Left ventricle myocardium inferior (tissue), 1 donor: ENCODE results near the gene FLII. TPM values are rescaled to one million over a fixed set of nuclear protein-coding genes. Genes with fewer than 3 reads are reported as not detected.

Experiments used
- DNase-seq: peaks from one replicate; pipeline ENCODE4 v3.0.0-alpha.2; 2020
- H3K27ac ChIP-seq: fragments of 200-600 bp; replicated peaks from 2 replicates; pipeline ENCODE4 v1.8.0; 2021
- H3K27me3 ChIP-seq: fragments of 200-600 bp; 2 replicates; pipeline ENCODE4 v1.8.0; 2021; ENCODE audit warnings: low read depth
- H3K36me3 ChIP-seq: fragments of 200-600 bp; 2 replicates; pipeline ENCODE4 v1.8.0; 2021
- H3K4me1 ChIP-seq: fragments of 200-600 bp; 2 replicates; pipeline ENCODE4 v1.8.0; 2021
- H3K4me3 ChIP-seq: fragments of 200-600 bp; 2 replicates; pipeline ENCODE4 v1.8.0; 2021; ENCODE audit warnings: mild to moderate bottlenecking, moderate library complexity
- H3K9me3 ChIP-seq: fragments of 200-600 bp; replicated peaks from 2 replicates; pipeline ENCODE4 v1.8.0; 2021
- CTCF ChIP-seq: fragments of 200-600 bp; IDR thresholded peaks from 2 replicates; pipeline ENCODE4 v1.8.0; 2021; ENCODE audit warnings: antibody characterized with exemption, mild to moderate bottlenecking, borderline replicate concordance
- intact Hi-C: fragments of 100-400 bp; cut with micrococcal nuclease; formaldehyde crosslinking; loops from one replicate; pipeline ENCODE4 v1.11.0; 2022
- total RNA-seq: library from RNA; stranded (reverse); fragmentation: NEBNext Ultra II Directional; extraction: Animal tissue kit (Norgen Biotek cat#: 25700); gene quantifications from one replicate; pipeline ENCODE4 v1.2.1, GENCODE V29; 2021
- donor health status: DM: no; HTN: yes; CAD: no; lungs with severe emphysema.

FLII gene
- total RNA-seq, 1 donor from 2014 or later, result 257 TPM

DNA sequence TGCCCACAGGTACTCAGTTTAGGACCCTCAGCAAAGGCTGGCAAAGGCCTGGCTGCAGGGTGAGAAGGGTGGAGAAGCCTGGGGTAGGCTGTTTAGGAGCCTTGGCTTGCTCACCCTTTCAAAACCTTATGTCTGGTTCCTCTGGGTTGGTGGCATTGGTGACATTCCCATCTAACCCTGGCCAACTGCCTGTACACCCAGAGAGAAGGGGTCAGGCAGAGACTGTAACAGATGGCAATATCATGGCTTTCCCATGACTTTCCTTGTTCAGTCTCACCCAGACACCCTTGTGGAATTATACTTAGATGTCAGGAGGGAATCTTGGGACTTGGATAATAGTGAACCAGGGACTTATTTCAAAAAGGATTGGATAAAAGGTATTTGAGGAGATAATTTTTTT lies 51.6 kb downstream of the FLII start:
- TF ChIP-seq CTCF, result no peak

DNA sequence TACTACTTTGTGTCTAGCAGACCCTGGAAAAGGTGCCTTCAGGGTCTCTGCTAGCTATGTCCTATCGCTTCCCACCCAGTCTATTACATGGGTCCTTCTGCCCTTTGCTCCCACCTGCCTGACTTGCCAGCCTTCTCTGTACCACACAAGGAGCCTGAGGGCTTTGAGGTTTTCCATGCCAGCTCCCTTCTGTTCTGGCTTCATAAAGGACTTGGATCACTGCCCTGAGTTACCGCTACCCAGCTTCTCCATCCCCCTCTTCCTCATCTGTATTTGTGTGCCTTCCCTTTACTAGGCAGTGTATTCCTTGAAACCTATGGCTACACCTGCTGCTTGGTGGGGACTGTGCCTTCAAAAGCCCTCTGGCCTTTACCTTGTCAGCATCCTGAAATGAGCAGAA lies 52.7 kb downstream of the FLII start:
- Histone ChIP-seq H3K27ac (no peak overlapping the region), H3K4me1 (peaks cover 55% of the 10 kb centered on the region), H3K27me3 (no peaks in the 10 kb centered on the region), H3K36me3 (peaks cover 54% of the 10 kb centered on the region), H3K9me3 (no peaks in the 10 kb centered on the region), H3K4me3 (no peak overlapping the region)
- no peak for DNase-seq
- no peak for TF ChIP-seq CTCF
- intact Hi-C loops, result no loop called here

More for the DNA sequence above, 51.6 kb downstream of the FLII start:
- DNase-seq, result no peak
- Histone ChIP-seq H3K27ac (no peak overlapping the region), H3K9me3 (no peaks in the 10 kb centered on the region), H3K4me1 (peaks cover 44% of the 10 kb centered on the region), H3K27me3 (no peaks in the 10 kb centered on the region), H3K36me3 (peaks cover 59% of the 10 kb centered on the region), H3K4me3 (no peak overlapping the region)
- intact Hi-C loops, result no loop called here

DNA sequence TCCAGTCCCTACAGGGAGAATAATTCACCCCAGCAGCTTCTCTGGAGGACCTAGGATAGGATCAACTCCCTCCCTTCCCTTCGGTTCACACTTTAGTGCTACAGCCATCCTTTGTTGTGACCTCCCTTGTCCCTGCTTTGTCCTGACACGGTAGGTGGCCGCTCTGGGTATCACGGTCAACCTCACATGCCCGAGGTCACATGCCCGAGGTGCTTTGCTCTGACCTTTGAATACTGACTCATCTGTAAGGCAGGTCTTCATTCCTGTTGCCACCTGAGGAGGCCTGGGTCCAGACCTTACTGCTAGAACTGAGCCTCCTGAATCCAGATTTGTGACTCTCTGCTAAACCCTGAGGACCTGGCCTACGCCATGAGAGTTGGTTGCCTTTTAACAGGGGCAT lies 55.2 kb downstream of the FLII start:
- intact Hi-C loops, result no loop called here
- Histone ChIP-seq H3K27me3 (no peaks in the 10 kb centered on the region), H3K9me3 (no peaks in the 10 kb centered on the region), H3K36me3 (peaks cover 35% of the 10 kb centered on the region), H3K27ac (peak overlapping the region; percentile 27), H3K4me3 (no peak overlapping the region), H3K4me1 (peaks cover 80% of the 10 kb centered on the region)
- TF ChIP-seq CTCF, result no peak
- no peak for DNase-seq

- H3K4me3 ChIP-seq, result no peak overlapping the region
- H3K9me3 ChIP-seq, result no peaks in the 10 kb centered on the region
- no peak for TF ChIP-seq CTCF
- H3K27ac ChIP-seq, result peak overlapping the region; percentile 50
- no peak for DNase-seq
- intact Hi-C loops, result no loop called here
- peaks cover 95% of the 10 kb centered on the region for H3K4me1 ChIP-seq
- H3K36me3 ChIP-seq, result peaks cover 29% of the 10 kb centered on the region
- H3K27me3 ChIP-seq, result no peaks in the 10 kb centered on the region
Observed at GRCh38 chr17:18201108-18201507, 57.4 kb downstream of the FLII start.

DNA sequence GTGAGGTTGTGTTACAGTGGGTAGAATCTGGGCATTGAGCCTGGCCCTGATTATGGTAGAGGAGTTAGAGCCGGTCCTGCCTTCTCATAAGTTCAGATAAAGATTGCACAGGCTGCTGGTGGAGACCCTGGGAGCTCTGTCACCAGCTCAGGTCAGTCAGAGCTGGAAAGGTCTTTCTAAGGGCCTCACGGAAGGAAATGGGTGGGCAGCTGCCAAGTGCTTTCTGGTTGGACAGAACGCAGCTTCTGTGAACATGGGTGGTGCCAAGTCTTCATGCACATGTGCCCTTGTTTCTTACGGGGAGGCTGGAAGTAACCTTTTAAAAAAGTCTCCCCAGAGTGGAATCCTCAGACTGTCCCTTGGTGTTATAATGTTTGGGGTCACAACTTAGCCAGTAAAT lies 60.0 kb downstream of the FLII start:
- H3K4me3 ChIP-seq, result no peak overlapping the region
- DNase-seq, result no peak
- TF ChIP-seq CTCF, result no peak
- H3K36me3 ChIP-seq, result peaks cover 40% of the 10 kb centered on the region
- intact Hi-C loops, result no loop called here
- H3K27ac ChIP-seq, result peak overlapping the region; percentile 33
- no peaks in the 10 kb centered on the region for H3K9me3 ChIP-seq
- H3K27me3 ChIP-seq, result no peaks in the 10 kb centered on the region
- H3K4me1 ChIP-seq, result peaks cover 99% of the 10 kb centered on the region
